Liver (tissue), 3 donors: ENCODE measurements around the gene JMJD1C.

Experiments used
- EGR1 ChIP-seq, 2 donors: IDR thresholded peaks; 2 replicates each; pipeline ENCODE4 v1.6.1; 2016 to 2018; ENCODE audit warnings: antibody characterized with exemption in 2 of 2, low read depth in 2 of 2
- FOXA1 ChIP-seq: IDR thresholded peaks from 2 replicates; pipeline ENCODE4 v1.6.1; 2016; ENCODE audit warnings: antibody characterized with exemption
- FOXA2 ChIP-seq: IDR thresholded peaks from 2 replicates; pipeline ENCODE4 v1.6.1; 2016; ENCODE audit warnings: antibody characterized with exemption
- GABPA ChIP-seq, 2 donors: IDR thresholded peaks in 1 of 2; conservative IDR thresholded peaks in 1 of 2; 2 replicates each; pipeline ENCODE4 v1.6.1; 2016; ENCODE audit warnings: antibody characterized with exemption in 2 of 2, mild to moderate bottlenecking in 1 of 2, moderate library complexity in 1 of 2
- JUND ChIP-seq, 2 donors: IDR thresholded peaks; 2 replicates each; pipeline ENCODE4 v1.6.1; 2016; ENCODE audit warnings: antibody characterized with exemption in 2 of 2
- NR2F2 ChIP-seq: IDR thresholded peaks from 2 replicates; pipeline ENCODE4 v1.6.1; 2016; ENCODE audit warnings: antibody characterized with exemption
- RAD21 ChIP-seq, 2 donors: IDR thresholded peaks; 2 replicates each; pipeline ENCODE4 v1.6.1; 2016; ENCODE audit warnings: antibody characterized with exemption in 2 of 2, mild to moderate bottlenecking in 2 of 2
- SP1 ChIP-seq: IDR thresholded peaks from 2 replicates; pipeline ENCODE4 v1.6.1; 2018; ENCODE audit warnings: antibody characterized with exemption, mild to moderate bottlenecking
- TAF1 ChIP-seq: conservative IDR thresholded peaks from 2 replicates; pipeline ENCODE4 v1.6.1; 2016; ENCODE audit warnings: antibody characterized with exemption, mild to moderate bottlenecking
- YY1 ChIP-seq: IDR thresholded peaks from 2 replicates; pipeline ENCODE4 v1.6.1; 2016; ENCODE audit warnings: antibody characterized with exemption, mild to moderate bottlenecking
- TF ChIP-seq, protein P1 (sequence below): fragments of 150-350 bp; IDR thresholded peaks from 2 replicates; pipeline ENCODE4 v1.5.1; 2017; ENCODE audit warnings: improper control_type of control experiment, low read depth, low read length; ENCODE audit not compliant: missing input control
- TF ChIP-seq, protein P2 (sequence below): IDR thresholded peaks from 2 replicates; pipeline ENCODE4 v1.6.1; 2016; ENCODE audit warnings: antibody characterized with exemption, mild to moderate bottlenecking
- TF ChIP-seq, protein P3 (sequence below): IDR thresholded peaks from 2 replicates; pipeline ENCODE4 v1.6.1; 2016; ENCODE audit warnings: antibody characterized with exemption
- TF ChIP-seq, protein P4 (sequence below): IDR thresholded peaks from 2 replicates; pipeline ENCODE4 v1.6.1; 2016; ENCODE audit warnings: antibody characterized with exemption
- donor health status: healthy.
- donor health status: healthy.

DNA sequence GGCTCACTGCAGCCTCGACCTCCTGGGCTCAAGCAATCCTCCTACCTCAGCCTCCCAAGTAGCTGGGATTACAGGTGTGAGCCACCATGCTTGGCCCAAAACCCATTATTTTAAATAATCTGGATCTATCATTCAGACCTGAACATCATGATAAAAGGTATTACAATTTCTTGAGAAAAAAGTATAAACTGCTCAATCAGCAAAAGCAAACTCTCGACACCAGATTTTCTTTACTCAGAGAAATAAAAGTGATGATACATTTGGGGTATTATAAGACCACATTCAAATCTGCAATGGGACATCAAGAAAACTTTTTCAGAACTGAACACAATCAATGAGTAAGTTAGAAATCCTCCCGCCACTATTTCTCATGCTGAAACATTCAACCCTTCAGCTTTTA is 41.2 kb downstream of the JMJD1C start:
- TF ChIP-seq JUND (IDR thresholded peaks at IDR 0.05) (no peak), SP1 (no peak), FOXA1 (no peak), TAF1 (no peak), RAD21 (IDR thresholded peaks at IDR 0.05) (no peak), EGR1 (IDR thresholded peaks at IDR 0.05; ENCODE audit: low read depth in 2 of 2) (no peak), GABPA (IDR thresholded peaks at IDR 0.05 in 1 of 2, conservative IDR thresholded peaks at IDR 0.05 in 1 of 2) (no peak), YY1 (no peak), FOXA2 (no peak), NR2F2 (no peak)
- TF ChIP-seq, protein P1, sequence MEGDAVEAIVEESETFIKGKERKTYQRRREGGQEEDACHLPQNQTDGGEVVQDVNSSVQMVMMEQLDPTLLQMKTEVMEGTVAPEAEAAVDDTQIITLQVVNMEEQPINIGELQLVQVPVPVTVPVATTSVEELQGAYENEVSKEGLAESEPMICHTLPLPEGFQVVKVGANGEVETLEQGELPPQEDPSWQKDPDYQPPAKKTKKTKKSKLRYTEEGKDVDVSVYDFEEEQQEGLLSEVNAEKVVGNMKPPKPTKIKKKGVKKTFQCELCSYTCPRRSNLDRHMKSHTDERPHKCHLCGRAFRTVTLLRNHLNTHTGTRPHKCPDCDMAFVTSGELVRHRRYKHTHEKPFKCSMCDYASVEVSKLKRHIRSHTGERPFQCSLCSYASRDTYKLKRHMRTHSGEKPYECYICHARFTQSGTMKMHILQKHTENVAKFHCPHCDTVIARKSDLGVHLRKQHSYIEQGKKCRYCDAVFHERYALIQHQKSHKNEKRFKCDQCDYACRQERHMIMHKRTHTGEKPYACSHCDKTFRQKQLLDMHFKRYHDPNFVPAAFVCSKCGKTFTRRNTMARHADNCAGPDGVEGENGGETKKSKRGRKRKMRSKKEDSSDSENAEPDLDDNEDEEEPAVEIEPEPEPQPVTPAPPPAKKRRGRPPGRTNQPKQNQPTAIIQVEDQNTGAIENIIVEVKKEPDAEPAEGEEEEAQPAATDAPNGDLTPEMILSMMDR: no peak
- TF ChIP-seq, protein P2, sequence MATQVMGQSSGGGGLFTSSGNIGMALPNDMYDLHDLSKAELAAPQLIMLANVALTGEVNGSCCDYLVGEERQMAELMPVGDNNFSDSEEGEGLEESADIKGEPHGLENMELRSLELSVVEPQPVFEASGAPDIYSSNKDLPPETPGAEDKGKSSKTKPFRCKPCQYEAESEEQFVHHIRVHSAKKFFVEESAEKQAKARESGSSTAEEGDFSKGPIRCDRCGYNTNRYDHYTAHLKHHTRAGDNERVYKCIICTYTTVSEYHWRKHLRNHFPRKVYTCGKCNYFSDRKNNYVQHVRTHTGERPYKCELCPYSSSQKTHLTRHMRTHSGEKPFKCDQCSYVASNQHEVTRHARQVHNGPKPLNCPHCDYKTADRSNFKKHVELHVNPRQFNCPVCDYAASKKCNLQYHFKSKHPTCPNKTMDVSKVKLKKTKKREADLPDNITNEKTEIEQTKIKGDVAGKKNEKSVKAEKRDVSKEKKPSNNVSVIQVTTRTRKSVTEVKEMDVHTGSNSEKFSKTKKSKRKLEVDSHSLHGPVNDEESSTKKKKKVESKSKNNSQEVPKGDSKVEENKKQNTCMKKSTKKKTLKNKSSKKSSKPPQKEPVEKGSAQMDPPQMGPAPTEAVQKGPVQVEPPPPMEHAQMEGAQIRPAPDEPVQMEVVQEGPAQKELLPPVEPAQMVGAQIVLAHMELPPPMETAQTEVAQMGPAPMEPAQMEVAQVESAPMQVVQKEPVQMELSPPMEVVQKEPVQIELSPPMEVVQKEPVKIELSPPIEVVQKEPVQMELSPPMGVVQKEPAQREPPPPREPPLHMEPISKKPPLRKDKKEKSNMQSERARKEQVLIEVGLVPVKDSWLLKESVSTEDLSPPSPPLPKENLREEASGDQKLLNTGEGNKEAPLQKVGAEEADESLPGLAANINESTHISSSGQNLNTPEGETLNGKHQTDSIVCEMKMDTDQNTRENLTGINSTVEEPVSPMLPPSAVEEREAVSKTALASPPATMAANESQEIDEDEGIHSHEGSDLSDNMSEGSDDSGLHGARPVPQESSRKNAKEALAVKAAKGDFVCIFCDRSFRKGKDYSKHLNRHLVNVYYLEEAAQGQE: no peak
- TF ChIP-seq, protein P3, sequence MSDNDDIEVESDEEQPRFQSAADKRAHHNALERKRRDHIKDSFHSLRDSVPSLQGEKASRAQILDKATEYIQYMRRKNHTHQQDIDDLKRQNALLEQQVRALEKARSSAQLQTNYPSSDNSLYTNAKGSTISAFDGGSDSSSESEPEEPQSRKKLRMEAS: no peak
- TF ChIP-seq, protein P4, sequence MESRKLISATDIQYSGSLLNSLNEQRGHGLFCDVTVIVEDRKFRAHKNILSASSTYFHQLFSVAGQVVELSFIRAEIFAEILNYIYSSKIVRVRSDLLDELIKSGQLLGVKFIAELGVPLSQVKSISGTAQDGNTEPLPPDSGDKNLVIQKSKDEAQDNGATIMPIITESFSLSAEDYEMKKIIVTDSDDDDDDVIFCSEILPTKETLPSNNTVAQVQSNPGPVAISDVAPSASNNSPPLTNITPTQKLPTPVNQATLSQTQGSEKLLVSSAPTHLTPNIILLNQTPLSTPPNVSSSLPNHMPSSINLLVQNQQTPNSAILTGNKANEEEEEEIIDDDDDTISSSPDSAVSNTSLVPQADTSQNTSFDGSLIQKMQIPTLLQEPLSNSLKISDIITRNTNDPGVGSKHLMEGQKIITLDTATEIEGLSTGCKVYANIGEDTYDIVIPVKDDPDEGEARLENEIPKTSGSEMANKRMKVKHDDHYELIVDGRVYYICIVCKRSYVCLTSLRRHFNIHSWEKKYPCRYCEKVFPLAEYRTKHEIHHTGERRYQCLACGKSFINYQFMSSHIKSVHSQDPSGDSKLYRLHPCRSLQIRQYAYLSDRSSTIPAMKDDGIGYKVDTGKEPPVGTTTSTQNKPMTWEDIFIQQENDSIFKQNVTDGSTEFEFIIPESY: no peak
